Mammary epithelial cell (primary cell): ENCODE results near the gene PIGW.

Source experiments
- EZH2 ChIP-seq: IDR thresholded peaks from 2 replicates; pipeline ENCODE4 v1.6.1; 2012; ENCODE audit warnings: low read length, inconsistent platforms, borderline replicate concordance
- TF ChIP-seq, protein P1 (sequence below), 2 donors: IDR thresholded peaks in 1 of 2; conservative IDR thresholded peaks in 1 of 2; 2 replicates each; pipeline ENCODE4 v1.5.1; 2011 to 2012; ENCODE audit warnings: inconsistent platforms in 2 of 2, low read length in 2 of 2, mild to moderate bottlenecking in 2 of 2, control low read depth in 1 of 2, low read depth in 1 of 2; ENCODE audit not compliant: insufficient read depth in 1 of 2; ENCODE audit errors: extremely low read depth in 1 of 2

GRCh38 chr17:36505171-36505570, 29.6 kb upstream of the PIGW start:
- TF ChIP-seq, protein P1, sequence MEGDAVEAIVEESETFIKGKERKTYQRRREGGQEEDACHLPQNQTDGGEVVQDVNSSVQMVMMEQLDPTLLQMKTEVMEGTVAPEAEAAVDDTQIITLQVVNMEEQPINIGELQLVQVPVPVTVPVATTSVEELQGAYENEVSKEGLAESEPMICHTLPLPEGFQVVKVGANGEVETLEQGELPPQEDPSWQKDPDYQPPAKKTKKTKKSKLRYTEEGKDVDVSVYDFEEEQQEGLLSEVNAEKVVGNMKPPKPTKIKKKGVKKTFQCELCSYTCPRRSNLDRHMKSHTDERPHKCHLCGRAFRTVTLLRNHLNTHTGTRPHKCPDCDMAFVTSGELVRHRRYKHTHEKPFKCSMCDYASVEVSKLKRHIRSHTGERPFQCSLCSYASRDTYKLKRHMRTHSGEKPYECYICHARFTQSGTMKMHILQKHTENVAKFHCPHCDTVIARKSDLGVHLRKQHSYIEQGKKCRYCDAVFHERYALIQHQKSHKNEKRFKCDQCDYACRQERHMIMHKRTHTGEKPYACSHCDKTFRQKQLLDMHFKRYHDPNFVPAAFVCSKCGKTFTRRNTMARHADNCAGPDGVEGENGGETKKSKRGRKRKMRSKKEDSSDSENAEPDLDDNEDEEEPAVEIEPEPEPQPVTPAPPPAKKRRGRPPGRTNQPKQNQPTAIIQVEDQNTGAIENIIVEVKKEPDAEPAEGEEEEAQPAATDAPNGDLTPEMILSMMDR (conservative IDR thresholded peaks at IDR 0.05 in 1 of 2, IDR thresholded peaks at IDR 0.05 in 1 of 2; ENCODE audit: extremely low read depth in 1 of 2, insufficient read depth in 1 of 2, low read depth in 1 of 2, low read length in 2 of 2): no peak
- TF ChIP-seq EZH2: no peak
